ENCODE measurements around the gene SLC4A5.
A peak's percentile ranks its signal among the peaks of the same experiment; 100 is the strongest.
"Not testable (repeated sequence)": the region's sequence is repeated elsewhere in the genome, so short reads cannot be mapped to it uniquely, and the experiment has no call there.

Gene SLC4A5

DNA sequence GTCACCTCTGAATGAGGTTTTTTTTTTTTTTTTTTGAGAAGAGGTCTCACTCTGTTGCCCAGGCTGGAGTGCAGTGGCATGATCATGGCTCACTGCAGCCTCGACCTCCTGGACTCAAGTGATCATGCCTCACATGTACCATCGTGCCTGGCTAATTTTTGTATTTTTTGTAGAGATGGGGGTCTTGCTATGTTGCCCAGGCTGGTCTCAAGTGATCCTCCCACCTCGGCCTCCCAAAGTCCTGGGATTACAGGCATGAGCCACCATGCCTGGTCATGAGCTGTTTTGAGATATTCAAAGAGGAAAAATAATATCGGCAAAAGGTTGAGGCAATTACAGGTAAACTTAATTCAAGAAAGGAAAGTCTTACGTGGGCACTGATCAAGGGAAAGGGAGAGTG lies 113.4 kb downstream of the SLC4A5 start:
- not testable (repeated sequence) for H3K9me3 Mint-ChIP-seq; H3K36me3 Mint-ChIP-seq (ENCODE audit: low read depth); H3K27ac Mint-ChIP-seq; H3K27me3 Mint-ChIP-seq (ENCODE audit: low read depth); H3K4me1 Mint-ChIP-seq (ENCODE audit: low read depth); H3K4me3 Mint-ChIP-seq

DNA sequence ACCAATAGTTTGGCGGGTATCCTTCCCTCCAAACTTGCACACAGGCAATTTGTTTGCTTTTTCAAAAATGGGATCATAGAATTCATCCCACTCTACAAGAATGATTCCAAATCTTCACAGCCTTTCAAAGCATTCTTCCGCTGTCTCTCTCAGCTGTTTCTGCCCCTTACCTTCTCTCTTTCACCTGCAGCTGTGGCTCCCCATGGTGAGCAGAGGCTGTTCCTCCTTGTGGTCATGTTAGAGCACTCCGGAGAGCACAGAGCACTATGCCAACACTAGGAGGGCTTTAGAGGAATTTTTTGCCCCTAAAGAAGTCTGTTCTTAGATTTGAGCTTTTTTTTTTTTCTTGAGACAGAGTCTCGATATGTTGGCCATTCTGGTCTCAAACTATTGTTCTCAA lies 114.4 kb downstream of the SLC4A5 start:
- no peak overlapping the region for H3K4me3 Mint-ChIP-seq
- no peaks in the 10 kb centered on the region for H3K9me3 Mint-ChIP-seq
- H3K4me1 Mint-ChIP-seq (ENCODE audit: low read depth) = peaks cover under 1% of the 10 kb centered on the region
- H3K27ac Mint-ChIP-seq = no peak overlapping the region
- H3K36me3 Mint-ChIP-seq (ENCODE audit: low read depth) = no peaks in the 10 kb centered on the region
- no peaks in the 10 kb centered on the region for H3K27me3 Mint-ChIP-seq (ENCODE audit: low read depth)

DNA sequence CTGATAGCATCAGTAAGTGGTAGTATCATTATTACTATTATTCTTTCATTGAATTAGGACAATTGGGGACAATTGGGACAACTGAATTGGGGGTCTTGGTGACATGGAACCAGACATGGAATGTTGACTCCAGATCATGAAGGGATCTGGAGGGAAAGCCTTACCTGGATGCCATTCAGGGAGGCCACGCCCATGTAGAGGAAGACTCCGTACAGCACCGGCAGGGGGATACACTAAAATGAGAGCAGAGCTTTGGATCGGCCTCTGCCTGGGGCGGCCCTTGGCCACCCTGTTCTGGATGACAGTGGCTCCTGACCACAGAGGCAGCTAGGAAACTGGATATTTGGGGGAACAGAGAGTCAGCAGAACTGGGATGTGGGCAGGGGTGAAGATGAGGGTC lies 115.6 kb downstream of the SLC4A5 start:
- no peak overlapping the region for H3K4me3 Mint-ChIP-seq
- peaks cover 3% of the 10 kb centered on the region for H3K4me1 Mint-ChIP-seq (ENCODE audit: low read depth)
- H3K27ac Mint-ChIP-seq = no peak overlapping the region
- H3K36me3 Mint-ChIP-seq (ENCODE audit: low read depth) = no peaks in the 10 kb centered on the region
- no peaks in the 10 kb centered on the region for H3K9me3 Mint-ChIP-seq
- H3K27me3 Mint-ChIP-seq (ENCODE audit: low read depth) = no peaks in the 10 kb centered on the region

DNA sequence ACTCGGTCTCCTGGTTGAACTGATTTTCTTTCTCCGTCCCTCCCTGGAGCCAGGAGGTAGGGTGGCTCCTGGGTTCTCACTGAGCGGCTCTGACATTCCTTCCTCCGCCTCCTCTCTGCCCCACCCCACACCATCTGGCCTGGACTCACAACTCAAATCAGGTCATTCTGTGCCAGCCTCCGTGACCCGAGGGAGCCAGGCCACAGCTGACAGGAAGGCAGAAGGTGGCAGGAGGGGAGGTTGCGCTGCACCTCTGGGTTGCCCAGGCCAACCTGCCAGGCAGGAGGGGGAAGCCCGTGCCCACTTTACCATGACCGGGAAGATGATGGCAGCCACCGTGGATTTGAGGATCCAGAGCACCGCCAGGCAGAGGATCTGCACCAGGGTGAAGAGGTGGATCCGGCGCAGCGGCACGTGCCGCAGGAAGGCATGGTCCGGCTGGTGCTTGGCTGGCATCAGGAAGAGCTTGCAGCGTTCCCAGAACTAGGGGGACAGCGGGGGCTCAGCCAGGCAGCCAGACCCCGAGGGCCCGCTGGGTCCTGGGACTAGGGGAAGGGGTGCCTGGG lies 116.5 kb downstream of the SLC4A5 start:
- Mint-ChIP-seq H3K9me3 (no peaks in the 10 kb centered on the region), H3K36me3 (ENCODE audit: low read depth) (peaks cover 2% of the 10 kb centered on the region), H3K27ac (no peak overlapping the region), H3K4me1 (ENCODE audit: low read depth) (peaks cover 3% of the 10 kb centered on the region), H3K4me3 (no peak overlapping the region), H3K27me3 (ENCODE audit: low read depth) (no peaks in the 10 kb centered on the region)

DNA sequence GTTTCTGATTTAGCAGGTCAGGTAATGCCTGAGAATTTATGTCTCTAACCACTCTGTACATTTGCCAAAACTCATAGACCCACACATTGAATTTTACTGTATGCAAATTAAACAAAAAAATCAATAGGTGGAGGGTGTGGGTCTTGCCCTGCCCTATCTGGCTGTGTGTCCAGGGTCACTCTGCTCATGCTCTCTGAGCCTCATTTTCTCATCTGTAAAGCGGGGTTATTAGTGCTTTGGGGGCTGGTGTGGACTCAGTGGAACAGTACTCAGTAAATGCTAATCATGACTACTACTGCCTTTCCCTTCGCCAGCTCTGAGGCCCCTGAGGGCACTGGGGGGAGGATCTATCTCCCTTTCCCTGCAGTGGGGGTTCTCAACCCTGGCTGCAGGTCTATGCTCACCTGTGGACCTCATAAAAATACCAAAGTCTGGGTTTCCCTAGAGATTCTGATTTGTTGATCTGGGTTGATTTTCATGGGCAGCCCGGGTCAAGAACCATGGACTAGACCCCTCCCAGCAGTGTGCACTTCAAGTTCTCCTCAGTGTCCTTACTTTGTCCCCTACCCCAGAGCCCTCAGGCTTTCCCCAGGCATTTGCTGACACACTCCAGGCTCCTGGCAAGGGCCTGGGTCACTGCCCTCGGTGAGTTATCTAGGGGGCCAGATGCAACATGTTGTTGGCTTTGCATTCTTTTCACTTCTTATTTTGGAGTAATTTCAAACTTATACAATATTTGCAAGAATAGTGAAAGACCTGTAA lies 117.3 kb downstream of the SLC4A5 start:
- no peaks in the 10 kb centered on the region for H3K27me3 Mint-ChIP-seq (ENCODE audit: low read depth)

DNA sequence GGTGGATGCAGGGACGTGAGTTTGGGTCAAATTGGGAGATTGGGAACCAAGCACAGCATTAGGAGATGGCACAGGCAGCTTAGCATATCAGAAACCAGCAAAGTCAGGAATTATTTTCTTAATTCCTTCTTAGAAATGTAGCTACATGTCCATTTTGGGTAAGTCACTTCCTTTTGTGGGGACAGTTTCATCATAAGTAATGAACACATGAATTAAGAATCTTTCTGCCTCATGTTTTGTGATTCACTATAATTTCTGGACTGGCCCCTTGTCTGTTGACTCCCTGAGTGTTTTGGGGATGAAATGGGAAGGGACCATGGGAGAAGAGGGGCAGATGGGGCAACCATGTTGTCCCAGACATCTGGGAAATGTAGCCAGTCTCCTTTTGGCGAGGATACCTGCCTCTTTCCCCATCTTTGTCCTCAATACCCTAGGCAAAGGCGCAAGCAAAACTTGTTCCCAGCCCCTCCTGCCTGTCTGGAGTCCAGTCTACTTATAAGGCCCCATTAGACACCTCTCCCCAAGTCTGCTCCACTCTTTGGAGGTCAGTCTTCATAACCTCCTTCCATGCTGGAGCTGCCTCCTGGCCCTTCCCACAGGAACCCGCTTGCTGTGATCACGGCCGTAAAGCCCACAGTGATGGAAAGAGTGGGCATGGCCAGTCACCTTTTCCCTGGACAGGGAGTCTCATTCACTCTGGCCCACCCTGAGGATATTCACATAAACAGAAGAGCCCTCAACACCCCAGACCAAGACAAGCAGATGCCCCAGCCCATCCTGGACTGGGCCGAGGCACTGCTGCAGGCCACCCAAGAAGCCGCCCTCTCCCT lies 119.1 kb downstream of the SLC4A5 start:
- no peaks in the 10 kb centered on the region for H3K9me3 Mint-ChIP-seq
- H3K27ac Mint-ChIP-seq = peak overlapping the region; percentile 27
- H3K4me1 Mint-ChIP-seq (ENCODE audit: low read depth) = peaks cover 3% of the 10 kb centered on the region
- H3K27me3 Mint-ChIP-seq (ENCODE audit: low read depth) = no peaks in the 10 kb centered on the region
- H3K4me3 Mint-ChIP-seq = no peak overlapping the region
- H3K36me3 Mint-ChIP-seq (ENCODE audit: low read depth) = peaks cover 15% of the 10 kb centered on the region

More for the DNA sequence above, 117.3 kb downstream of the SLC4A5 start:
- Mint-ChIP-seq H3K4me3 (no peak overlapping the region), H3K4me1 (ENCODE audit: low read depth) (peaks cover 3% of the 10 kb centered on the region), H3K36me3 (ENCODE audit: low read depth) (peaks cover 9% of the 10 kb centered on the region), H3K9me3 (no peaks in the 10 kb centered on the region), H3K27ac (no peak overlapping the region)

DNA sequence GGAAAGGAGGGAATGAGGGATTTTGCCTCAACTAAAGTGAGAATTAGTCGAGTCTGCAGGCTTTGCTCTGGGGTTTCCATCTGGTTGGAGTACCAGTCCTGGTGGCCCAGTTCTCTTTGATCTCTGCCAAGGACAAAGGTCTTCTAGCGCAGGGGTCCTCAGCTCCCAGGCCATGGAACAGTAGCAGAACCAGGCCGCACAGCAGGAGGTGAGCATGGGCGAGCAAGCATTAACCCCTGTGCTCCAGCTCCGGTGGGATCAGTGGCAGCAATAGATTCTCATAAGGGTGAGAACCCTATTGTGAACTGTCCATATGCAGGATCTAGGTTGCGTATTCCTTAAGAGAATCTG lies 120.9 kb downstream of the SLC4A5 start:
- H3K4me3 Mint-ChIP-seq = no peak overlapping the region
- no peaks in the 10 kb centered on the region for H3K27me3 Mint-ChIP-seq (ENCODE audit: low read depth)
- no peaks in the 10 kb centered on the region for H3K9me3 Mint-ChIP-seq
- peaks cover 10% of the 10 kb centered on the region for H3K4me1 Mint-ChIP-seq (ENCODE audit: low read depth)
- H3K36me3 Mint-ChIP-seq (ENCODE audit: low read depth) = peaks cover 23% of the 10 kb centered on the region
- H3K27ac Mint-ChIP-seq = peak overlapping the region; percentile 39

DNA sequence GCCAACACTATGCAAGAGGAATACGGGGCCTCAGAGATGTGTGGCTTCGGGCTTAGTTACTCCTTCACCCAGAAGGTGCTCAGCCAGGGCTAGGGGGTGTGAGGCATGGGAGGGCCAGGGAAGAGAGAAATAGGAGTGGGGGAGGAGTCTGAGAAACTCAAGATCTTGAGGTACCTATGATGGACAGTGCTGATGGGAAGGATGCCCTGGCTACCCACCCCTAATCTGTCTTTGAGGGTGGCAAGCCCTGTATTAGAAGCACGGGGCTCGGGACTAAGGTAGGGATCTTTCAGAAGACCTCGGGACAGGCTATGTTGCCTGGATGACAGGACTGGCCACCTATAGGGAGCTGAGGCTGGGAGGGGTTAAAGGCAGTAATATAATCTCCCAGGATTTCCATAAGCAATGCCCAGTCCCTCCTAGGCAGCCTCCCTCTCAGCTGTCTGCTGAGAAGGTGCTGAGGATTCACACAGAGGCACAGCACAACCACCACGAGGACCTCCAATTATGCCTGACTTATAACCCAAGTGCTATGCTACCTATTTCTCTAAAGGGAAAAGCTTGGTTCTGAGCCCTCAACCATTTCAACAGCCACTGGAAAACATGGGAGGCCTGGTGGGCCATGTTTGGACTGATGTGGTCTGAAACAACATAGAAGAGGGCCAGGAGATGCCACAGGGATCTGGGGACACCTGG lies 121.5 kb downstream of the SLC4A5 start:
- peak overlapping the region; percentile 39 for H3K27ac Mint-ChIP-seq
- no peaks in the 10 kb centered on the region for H3K27me3 Mint-ChIP-seq (ENCODE audit: low read depth)
- peaks cover 27% of the 10 kb centered on the region for H3K36me3 Mint-ChIP-seq (ENCODE audit: low read depth)
- H3K4me1 Mint-ChIP-seq (ENCODE audit: low read depth) = peaks cover 11% of the 10 kb centered on the region
- no peaks in the 10 kb centered on the region for H3K9me3 Mint-ChIP-seq
- no peak overlapping the region for H3K4me3 Mint-ChIP-seq

DNA sequence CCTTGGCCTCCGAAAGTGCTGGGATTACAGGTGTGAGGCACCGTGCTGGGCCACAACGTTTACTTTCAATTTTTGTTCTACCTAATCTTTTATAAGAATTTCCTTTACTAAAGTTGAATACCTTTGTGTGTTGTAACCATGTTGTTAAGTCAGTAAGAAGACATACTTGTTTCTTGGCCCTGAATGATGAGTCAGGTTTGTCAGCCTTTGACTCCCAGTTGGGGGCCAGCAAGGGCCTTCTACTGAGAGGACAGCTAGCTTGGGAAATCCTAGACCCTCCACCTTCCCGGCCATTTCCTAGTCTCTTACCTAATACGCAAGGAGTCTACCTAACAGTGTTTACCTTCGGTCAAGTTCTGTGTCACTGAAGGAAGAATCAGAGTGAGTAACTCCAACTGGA lies 122.1 kb downstream of the SLC4A5 start:
- H3K4me1 Mint-ChIP-seq (ENCODE audit: low read depth) = peaks cover 12% of the 10 kb centered on the region
- H3K36me3 Mint-ChIP-seq (ENCODE audit: low read depth) = peaks cover 30% of the 10 kb centered on the region
- H3K27me3 Mint-ChIP-seq (ENCODE audit: low read depth) = no peaks in the 10 kb centered on the region
- H3K4me3 Mint-ChIP-seq = no peak overlapping the region
- H3K9me3 Mint-ChIP-seq = no peaks in the 10 kb centered on the region
- no peak overlapping the region for H3K27ac Mint-ChIP-seq

DNA sequence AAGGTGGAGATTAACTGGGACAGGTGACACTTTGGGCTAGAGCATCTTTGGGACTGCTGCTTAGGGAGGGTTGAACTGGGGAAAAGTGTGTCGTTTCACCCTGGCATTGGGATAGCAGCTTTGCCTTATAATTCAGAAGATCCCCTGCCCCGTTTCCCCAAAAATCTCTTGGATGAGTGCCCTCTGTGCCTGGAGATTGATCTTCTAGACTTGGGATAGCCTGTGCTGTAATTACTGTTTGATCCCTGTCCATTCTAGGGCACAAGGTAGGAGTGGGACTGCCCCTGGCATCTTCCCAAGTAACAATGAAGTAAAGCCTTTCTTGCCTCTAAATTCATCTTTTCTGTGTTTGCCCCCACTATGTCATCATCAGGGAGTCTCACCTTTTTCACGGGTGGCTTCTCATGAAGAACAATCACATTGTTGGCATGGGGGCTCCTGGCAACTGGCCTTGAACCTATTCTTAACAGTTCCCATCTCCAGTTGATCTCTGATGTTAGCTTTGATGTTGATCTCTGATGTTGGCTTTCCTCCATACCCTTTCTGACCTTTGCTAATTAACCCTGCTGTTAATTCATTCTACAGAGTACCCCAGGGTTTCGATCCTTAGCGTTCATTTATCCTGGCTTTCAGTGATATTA lies 123.2 kb downstream of the SLC4A5 start:
- no peak overlapping the region for H3K4me3 Mint-ChIP-seq
- no peak overlapping the region for H3K27ac Mint-ChIP-seq
- peaks cover 35% of the 10 kb centered on the region for H3K36me3 Mint-ChIP-seq (ENCODE audit: low read depth)
- no peaks in the 10 kb centered on the region for H3K27me3 Mint-ChIP-seq (ENCODE audit: low read depth)
- peaks cover 12% of the 10 kb centered on the region for H3K4me1 Mint-ChIP-seq (ENCODE audit: low read depth)
- no peaks in the 10 kb centered on the region for H3K9me3 Mint-ChIP-seq

DNA sequence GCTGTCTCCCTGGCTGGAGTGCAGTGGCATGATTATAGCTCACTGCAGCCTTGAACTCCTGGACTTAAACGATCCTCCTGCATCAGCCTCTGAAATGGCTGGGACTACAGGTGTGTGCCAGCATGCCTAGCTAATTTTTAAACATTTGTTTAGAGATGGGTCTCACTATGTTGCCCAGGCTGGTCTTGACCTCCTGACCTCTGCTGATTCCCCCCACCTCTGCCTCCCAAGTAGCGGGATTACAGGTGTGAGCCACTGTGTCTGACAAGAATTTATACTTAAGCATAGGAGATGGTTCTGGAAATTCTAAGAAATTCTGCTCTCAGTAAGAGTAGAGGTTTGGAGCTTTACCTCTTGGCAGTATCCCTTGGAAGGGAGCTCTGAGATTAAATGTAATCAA lies 126.6 kb downstream of the SLC4A5 start:
- H3K27me3 Mint-ChIP-seq (ENCODE audit: low read depth) = no peaks in the 10 kb centered on the region
- no peak overlapping the region for H3K27ac Mint-ChIP-seq
- H3K9me3 Mint-ChIP-seq = no peaks in the 10 kb centered on the region
- H3K4me3 Mint-ChIP-seq = no peak overlapping the region
- H3K4me1 Mint-ChIP-seq (ENCODE audit: low read depth) = peaks cover 9% of the 10 kb centered on the region
- H3K36me3 Mint-ChIP-seq (ENCODE audit: low read depth) = peaks cover 48% of the 10 kb centered on the region

DNA sequence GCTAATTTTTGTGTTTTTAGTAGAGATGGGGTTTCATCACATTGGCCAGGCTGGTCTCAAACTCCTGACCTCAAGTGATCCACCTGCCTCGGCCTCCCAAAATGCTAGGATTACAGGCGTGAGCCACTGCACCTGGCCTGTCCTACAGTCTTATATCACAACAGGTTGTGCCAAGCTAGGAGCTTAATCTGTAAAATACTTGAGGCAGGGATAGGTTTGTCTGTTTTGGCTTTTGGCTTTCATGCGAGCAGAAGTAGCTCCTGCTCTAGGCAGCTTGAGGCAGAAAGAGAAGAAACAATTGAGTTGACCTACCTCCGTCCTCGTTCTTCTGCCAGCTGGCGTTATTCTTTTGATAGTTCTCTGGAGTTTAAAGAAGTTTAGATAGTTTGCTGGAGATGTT lies 127.4 kb downstream of the SLC4A5 start:
- not testable (repeated sequence) for H3K4me3 Mint-ChIP-seq; H3K27me3 Mint-ChIP-seq (ENCODE audit: low read depth); H3K9me3 Mint-ChIP-seq
- Mint-ChIP-seq H3K4me1 (ENCODE audit: low read depth) (peaks cover 13% of the 10 kb centered on the region), H3K27ac (peak overlapping the region; percentile 8), H3K36me3 (ENCODE audit: low read depth) (peaks cover 48% of the 10 kb centered on the region)

DNA sequence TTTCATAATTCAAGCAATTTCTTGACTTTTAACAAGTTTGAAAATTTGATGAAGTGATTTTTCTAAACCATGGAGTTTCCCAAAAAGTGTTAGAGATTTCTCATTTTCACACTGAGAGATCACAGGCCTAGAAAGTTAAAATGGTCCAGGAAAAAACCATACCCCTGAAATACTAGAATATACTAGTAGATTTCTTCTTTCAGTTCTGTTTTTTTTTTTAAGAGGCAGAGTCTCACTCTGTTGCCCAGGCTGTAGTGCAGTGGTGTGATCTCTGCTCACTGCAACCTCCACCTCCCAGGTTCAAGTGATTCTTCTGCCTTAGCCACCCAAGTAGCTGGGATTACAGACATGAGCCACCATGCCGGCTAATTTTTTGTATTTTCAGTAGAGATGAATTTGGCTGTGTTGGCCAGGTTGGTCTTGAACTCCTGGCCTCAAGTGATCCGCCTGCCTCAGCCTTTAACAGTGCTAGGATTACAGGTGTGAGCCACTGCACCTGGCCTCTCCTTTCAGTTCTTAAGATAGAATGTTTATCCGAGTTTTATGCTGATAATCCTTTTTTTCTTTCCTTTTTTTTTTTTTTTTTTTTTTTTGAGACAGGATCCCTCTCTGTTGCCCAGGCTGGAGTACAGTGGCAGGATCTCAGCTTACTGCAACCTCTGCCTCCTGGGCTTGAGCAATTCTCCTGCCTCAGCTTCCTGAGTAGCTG lies 130.4 kb downstream of the SLC4A5 start:
- Mint-ChIP-seq H3K4me3 (no peak overlapping the region), H3K27me3 (ENCODE audit: low read depth) (no peaks in the 10 kb centered on the region), H3K27ac (no peak overlapping the region), H3K4me1 (ENCODE audit: low read depth) (peaks cover 20% of the 10 kb centered on the region), H3K36me3 (ENCODE audit: low read depth) (peaks cover 51% of the 10 kb centered on the region), H3K9me3 (no peaks in the 10 kb centered on the region)

All from T-helper 1 cell treated with Interleukin-12 subunit alpha and Interleukin-12 subunit beta and Interleukin-4 antibody, amounts not matched to agents 30 μg/mL and 1 μg/mL, for 36 hours (primary cell).